ENCODE measurements around the gene TFG.

DNA sequence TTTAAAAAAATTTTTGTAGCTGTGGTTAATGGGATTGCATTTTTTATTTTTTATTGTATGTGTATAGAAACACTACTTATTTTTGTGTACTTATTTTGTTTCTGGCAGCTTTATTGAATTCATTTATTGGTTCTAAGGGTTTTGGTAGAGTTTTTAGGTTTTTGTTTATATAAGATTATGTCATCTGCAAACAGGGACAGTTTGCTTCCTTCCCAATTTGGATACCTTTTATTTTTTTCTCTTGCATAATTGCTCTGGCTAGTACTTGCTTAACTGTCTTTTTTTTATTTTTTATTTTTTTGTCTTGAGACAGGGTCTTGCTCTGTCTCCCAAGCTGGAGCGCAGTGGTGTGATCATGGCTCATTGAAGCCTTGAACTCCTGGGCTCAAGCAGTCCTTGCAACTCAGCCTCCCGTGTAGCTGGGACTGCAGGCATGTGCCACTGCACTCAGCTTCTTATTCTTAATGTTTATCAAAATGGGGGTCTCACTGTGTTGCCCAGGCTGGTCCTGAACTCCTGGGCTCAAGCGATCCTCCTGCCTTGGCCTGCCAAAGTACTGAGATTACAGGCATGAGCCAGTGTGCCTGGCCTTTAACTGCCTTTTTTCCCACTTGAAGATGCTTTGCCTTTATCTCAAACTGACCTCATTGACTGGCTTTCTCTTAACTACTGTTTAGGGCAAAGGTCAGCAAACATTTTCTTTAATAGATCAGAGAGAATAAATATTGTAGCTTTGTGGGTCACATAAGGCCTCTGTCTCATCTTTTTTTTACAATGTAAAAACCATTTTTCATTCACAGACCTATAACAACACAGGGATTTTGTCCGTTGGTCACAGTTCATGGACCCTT, 8.6 kb downstream of the TFG start:
- TF ChIP-seq, protein P1, sequence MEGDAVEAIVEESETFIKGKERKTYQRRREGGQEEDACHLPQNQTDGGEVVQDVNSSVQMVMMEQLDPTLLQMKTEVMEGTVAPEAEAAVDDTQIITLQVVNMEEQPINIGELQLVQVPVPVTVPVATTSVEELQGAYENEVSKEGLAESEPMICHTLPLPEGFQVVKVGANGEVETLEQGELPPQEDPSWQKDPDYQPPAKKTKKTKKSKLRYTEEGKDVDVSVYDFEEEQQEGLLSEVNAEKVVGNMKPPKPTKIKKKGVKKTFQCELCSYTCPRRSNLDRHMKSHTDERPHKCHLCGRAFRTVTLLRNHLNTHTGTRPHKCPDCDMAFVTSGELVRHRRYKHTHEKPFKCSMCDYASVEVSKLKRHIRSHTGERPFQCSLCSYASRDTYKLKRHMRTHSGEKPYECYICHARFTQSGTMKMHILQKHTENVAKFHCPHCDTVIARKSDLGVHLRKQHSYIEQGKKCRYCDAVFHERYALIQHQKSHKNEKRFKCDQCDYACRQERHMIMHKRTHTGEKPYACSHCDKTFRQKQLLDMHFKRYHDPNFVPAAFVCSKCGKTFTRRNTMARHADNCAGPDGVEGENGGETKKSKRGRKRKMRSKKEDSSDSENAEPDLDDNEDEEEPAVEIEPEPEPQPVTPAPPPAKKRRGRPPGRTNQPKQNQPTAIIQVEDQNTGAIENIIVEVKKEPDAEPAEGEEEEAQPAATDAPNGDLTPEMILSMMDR (IDR thresholded peaks at IDR 0.05; ENCODE audit: low read depth, low read length, poor library complexity, severe bottlenecking): no peak
- TF ChIP-seq EZH2phosphoT487 (IDR thresholded peaks at IDR 0.05; ENCODE audit: borderline replicate concordance, low read length): no peak

Measured in DOHH2 (cell line).